HepG2 (cell line): ENCODE results near the gene VTN. TPM values are rescaled to one million over a fixed set of nuclear protein-coding genes. Genes with fewer than 3 reads are reported as not detected.

Experiments
- E2F5 ChIP-seq: sonication (generic); formaldehyde crosslinking; conservative IDR thresholded peaks from 2 replicates; pipeline ENCODE4 v1.4.0; 2020; ENCODE audit warnings: missing genetic modification reagents
- HNF4A ChIP-seq: sonication (generic); formaldehyde crosslinking; IDR thresholded peaks from 2 replicates; pipeline ENCODE4 v1.4.0; 2020; ENCODE audit warnings: missing genetic modification reagents
- KAT7 ChIP-seq: IDR thresholded peaks from 2 replicates; pipeline ENCODE4 v1.6.1; 2018; ENCODE audit warnings: borderline replicate concordance, missing compliant biosample characterization
- KAT8 ChIP-seq: IDR thresholded peaks from 2 replicates; pipeline ENCODE4 v1.6.1; 2016; ENCODE audit warnings: missing genetic modification reagents, missing compliant biosample characterization
- KDM3A ChIP-seq: IDR thresholded peaks from 2 replicates; pipeline ENCODE4 v1.6.1; 2018; ENCODE audit warnings: low read depth, missing compliant biosample characterization
- KMT2B ChIP-seq: IDR thresholded peaks from 2 replicates; pipeline ENCODE4 v1.6.1; 2016; ENCODE audit warnings: missing genetic modification reagents, missing compliant biosample characterization
- RBFOX2 ChIP-seq: fragments of 200-400 bp; formaldehyde crosslinking; IDR thresholded peaks from 2 replicates; pipeline ENCODE4 v1.6.1; 2017; ENCODE audit warnings: low read depth, mild to moderate bottlenecking, low read length
- SOX5 ChIP-seq: IDR thresholded peaks from 2 replicates; pipeline ENCODE4 v1.6.1; 2016; ENCODE audit warnings: borderline replicate concordance
- SPEN ChIP-seq: sonication (generic); formaldehyde crosslinking; IDR thresholded peaks from 2 replicates; pipeline ENCODE4 v1.5.1; 2020; ENCODE audit warnings: low read depth, mild to moderate bottlenecking, missing genetic modification reagents
- STAT5B ChIP-seq: sonication (generic); formaldehyde crosslinking; IDR thresholded peaks from 2 replicates; pipeline ENCODE4 v1.4.0; 2020; ENCODE audit warnings: missing genetic modification reagents
- ZFP91 ChIP-seq: sonication (generic); formaldehyde crosslinking; IDR thresholded peaks from 2 replicates; pipeline ENCODE4 v1.9.0; 2022; ENCODE audit warnings: missing genetic modification reagents, mild to moderate bottlenecking, borderline replicate concordance
- ZHX2 ChIP-seq, 2 experiments: sonication (generic) in 1 of 2; formaldehyde crosslinking in 1 of 2; IDR thresholded peaks; 2 replicates each; pipeline versions ENCODE4 v1.6.1 to v1.9.0; 2014 to 2022; ENCODE audit warnings: antibody characterized with exemption in 1 of 2, borderline replicate concordance in 1 of 2, inconsistent platforms in 1 of 2, low read depth in 1 of 2, missing genetic modification reagents in 1 of 2
- ZNF232 ChIP-seq: sonication (generic); formaldehyde crosslinking; IDR thresholded peaks from 2 replicates; pipeline ENCODE4 v1.4.0; 2020; ENCODE audit warnings: missing genetic modification reagents, borderline replicate concordance
- ZNF367 ChIP-seq: sonication (generic); formaldehyde crosslinking; IDR thresholded peaks from 2 replicates; pipeline ENCODE4 v1.4.0; 2020; ENCODE audit warnings: missing genetic modification reagents, borderline replicate concordance
- ZNF383 ChIP-seq: sonication (generic); formaldehyde crosslinking; IDR thresholded peaks from 2 replicates; pipeline ENCODE4 v1.4.0; 2020; ENCODE audit warnings: missing genetic modification reagents, mild to moderate bottlenecking, borderline replicate concordance
- ZNF501 ChIP-seq: sonication (generic); formaldehyde crosslinking; IDR thresholded peaks from 2 replicates; pipeline ENCODE4 v1.5.1; 2020; ENCODE audit warnings: mild to moderate bottlenecking, moderate library complexity, missing genetic modification reagents
- ZNF772 ChIP-seq: sonication (generic); formaldehyde crosslinking; IDR thresholded peaks from 2 replicates; pipeline ENCODE4 v1.5.0; 2020; ENCODE audit warnings: mild to moderate bottlenecking, missing genetic modification reagents
- ZXDC ChIP-seq: sonication (generic); formaldehyde crosslinking; IDR thresholded peaks from 2 replicates; pipeline ENCODE4 v1.5.0; 2020; ENCODE audit warnings: mild to moderate bottlenecking, missing genetic modification reagents
- polyA plus RNA-seq, 8 experiments: library from polyadenylated mRNA; depleted of rRNA in 3 of 8; stranded (reverse) in 7 of 8; unstranded in 1 of 8; fragments of >200 nt; fragmentation: Illumina TruSeq in 4 of 8; extraction: Trizol in 4 of 8; gene quantifications; 2 replicates each; pipeline versions ENCODE4 v1.2.1 to v1.2.3, GENCODE V29; 2011 to 2016; ENCODE audit warnings: low read depth in 4 of 8, missing spikeins in 1 of 8, mixed read lengths in 1 of 8; ENCODE audit not compliant: insufficient read depth in 1 of 8
- total RNA-seq, 5 experiments: library from RNA; depleted of rRNA; stranded (reverse); fragments of >200 nt; fragmentation: Illumina TruSeq; extraction: Trizol; gene quantifications; 2 replicates each; pipeline ENCODE4 v1.2.3, GENCODE V29; 2016; ENCODE audit warnings: low read depth in 1 of 5

The VTN gene
- total and polyA plus RNA-seq, 2 of the 13 experiments (the other 11 are each of a cell fraction or from before 2014, with no cell fraction given): 108 to 131 TPM

GRCh38 chr17:28404812-28405570 is 34.9 kb upstream of the VTN start (continued):
- TF ChIP-seq ZXDC (CRISPR knock-in tag): 0 out of 2 replicates have a peak, but pooled peaks have one; percentile 72
- no peak for TF ChIP-seq KMT2B (CRISPR knock-in tag)
- no peak for TF ChIP-seq KDM3A
- TF ChIP-seq STAT5B (CRISPR knock-in tag): no peak
- no peak for TF ChIP-seq ZNF383
- no peak for TF ChIP-seq ZNF367
- TF ChIP-seq ZFP91 (CRISPR knock-in tag): peak; percentile 79
- TF ChIP-seq RBFOX2: peak; percentile 61
- peak; percentile 68 for TF ChIP-seq SPEN (CRISPR knock-in tag)
- peak; percentile 88 for TF ChIP-seq SOX5 (CRISPR knock-in tag)
- TF ChIP-seq E2F5 (CRISPR knock-in tag): no peak
- peak; percentile 61 for TF ChIP-seq ZNF501 (CRISPR knock-in tag)
- TF ChIP-seq ZNF772 (CRISPR knock-in tag): 0 out of 2 replicates have a peak, but pooled peaks have one; percentile 45
- TF ChIP-seq HNF4A (CRISPR knock-in tag): peak; percentile 93
- TF ChIP-seq ZHX2 (IDR thresholded peaks at IDR 0.05; ENCODE audit: low read depth): no peak
- peak; percentile 65; the same call in 1 of the 2 replicates for TF ChIP-seq ZHX2 (CRISPR knock-in tag; IDR thresholded peaks at IDR 0.05; ENCODE audit: borderline replicate concordance)
- TF ChIP-seq ZNF232 (CRISPR knock-in tag): no peak
- TF ChIP-seq KAT7: no peak
- TF ChIP-seq KAT8 (CRISPR knock-in tag): no peak; the same call in 1 of the 2 replicates
